Osteocyte (in vitro differentiated cells): Measurements from ENCODE around the gene CIART. TPM values are rescaled to one million over a fixed set of nuclear protein-coding genes. Genes with fewer than 3 reads are reported as not detected.
A peak's percentile ranks its signal among the peaks of the same experiment; 100 is the strongest.
"Not testable (repeated sequence)": the region's sequence is repeated elsewhere in the genome, so short reads cannot be mapped to it uniquely, and the experiment has no call there.

Experiments
- DNase-seq: peaks from one replicate; pipeline ENCODE4 v3.0.0; 2021; ENCODE audit warnings: mixed read lengths; ENCODE audit not compliant: unreplicated experiment; ENCODE audit errors: extremely low spot score
- H3K27ac Mint-ChIP-seq: one replicate; pipeline ENCODE4 v1.8.0; 2021; ENCODE audit warnings: mild to moderate bottlenecking, mixed read lengths; ENCODE audit not compliant: unreplicated experiment
- H3K27me3 Mint-ChIP-seq: one replicate; pipeline ENCODE4 v1.8.0; 2021; ENCODE audit warnings: mixed read lengths; ENCODE audit not compliant: unreplicated experiment
- H3K36me3 Mint-ChIP-seq: one replicate; pipeline ENCODE4 v1.8.0; 2021; ENCODE audit warnings: mixed read lengths; ENCODE audit not compliant: unreplicated experiment
- H3K4me1 Mint-ChIP-seq: one replicate; pipeline ENCODE4 v1.8.0; 2021; ENCODE audit warnings: mixed read lengths; ENCODE audit not compliant: unreplicated experiment
- H3K4me3 Mint-ChIP-seq: one replicate; pipeline ENCODE4 v1.8.0; 2021; ENCODE audit warnings: mild to moderate bottlenecking, moderate library complexity, mixed read lengths; ENCODE audit not compliant: unreplicated experiment
- H3K9me3 Mint-ChIP-seq: one replicate; pipeline ENCODE4 v1.8.0; 2021; ENCODE audit warnings: mixed read lengths; ENCODE audit not compliant: unreplicated experiment
- total RNA-seq: library from RNA; stranded (reverse); gene quantifications from 2 replicates; pipeline ENCODE4 v1.2.1, GENCODE V29; 2021
- TF ChIP-seq, protein P1 (sequence below): fragments of 200-600 bp; sonication (generic); IDR thresholded peaks from 2 replicates; pipeline ENCODE4 v1.5.0; 2021; ENCODE audit warnings: antibody characterized with exemption, mild to moderate bottlenecking, moderate library complexity

CIART gene
- total RNA-seq, 1 donor from 2014 or later, result 5.3 TPM

DNA sequence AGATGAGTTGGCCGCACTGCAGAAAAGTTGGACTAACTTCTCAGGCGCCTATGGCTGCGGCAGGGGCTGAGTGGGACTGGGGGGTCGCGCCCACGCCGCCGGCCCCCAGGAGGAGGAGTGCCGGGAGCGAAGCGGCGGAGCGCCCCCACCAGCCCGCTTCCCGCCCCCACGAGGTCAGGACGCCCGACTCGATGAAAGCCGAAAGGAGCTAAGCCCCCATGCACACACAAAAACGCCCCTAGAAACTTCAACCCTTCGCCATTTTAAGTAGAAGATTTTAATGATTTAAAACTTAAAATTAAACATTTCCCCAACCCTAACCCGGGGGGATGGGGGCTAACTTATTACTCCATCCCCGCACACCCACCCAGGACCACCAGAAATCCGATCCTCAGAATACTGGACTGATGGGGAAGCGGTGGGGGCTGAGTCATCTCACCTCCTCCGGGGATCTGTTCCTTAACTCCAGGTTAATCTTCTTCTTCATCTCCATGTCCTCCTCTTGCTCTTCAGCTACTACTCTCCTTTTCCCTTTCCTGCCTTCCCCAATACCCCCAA lies 47.0 kb upstream of the CIART start:
- Mint-ChIP-seq H3K27me3 (no peaks in the 10 kb centered on the region), H3K36me3 (no peaks in the 10 kb centered on the region), H3K9me3 (no peaks in the 10 kb centered on the region), H3K27ac (no peak overlapping the region), H3K4me3 (no peak overlapping the region), H3K4me1 (peaks cover 19% of the 10 kb centered on the region)
- TF ChIP-seq, protein P1, sequence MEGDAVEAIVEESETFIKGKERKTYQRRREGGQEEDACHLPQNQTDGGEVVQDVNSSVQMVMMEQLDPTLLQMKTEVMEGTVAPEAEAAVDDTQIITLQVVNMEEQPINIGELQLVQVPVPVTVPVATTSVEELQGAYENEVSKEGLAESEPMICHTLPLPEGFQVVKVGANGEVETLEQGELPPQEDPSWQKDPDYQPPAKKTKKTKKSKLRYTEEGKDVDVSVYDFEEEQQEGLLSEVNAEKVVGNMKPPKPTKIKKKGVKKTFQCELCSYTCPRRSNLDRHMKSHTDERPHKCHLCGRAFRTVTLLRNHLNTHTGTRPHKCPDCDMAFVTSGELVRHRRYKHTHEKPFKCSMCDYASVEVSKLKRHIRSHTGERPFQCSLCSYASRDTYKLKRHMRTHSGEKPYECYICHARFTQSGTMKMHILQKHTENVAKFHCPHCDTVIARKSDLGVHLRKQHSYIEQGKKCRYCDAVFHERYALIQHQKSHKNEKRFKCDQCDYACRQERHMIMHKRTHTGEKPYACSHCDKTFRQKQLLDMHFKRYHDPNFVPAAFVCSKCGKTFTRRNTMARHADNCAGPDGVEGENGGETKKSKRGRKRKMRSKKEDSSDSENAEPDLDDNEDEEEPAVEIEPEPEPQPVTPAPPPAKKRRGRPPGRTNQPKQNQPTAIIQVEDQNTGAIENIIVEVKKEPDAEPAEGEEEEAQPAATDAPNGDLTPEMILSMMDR, result no peak
- DNase-seq, result no peak

DNA sequence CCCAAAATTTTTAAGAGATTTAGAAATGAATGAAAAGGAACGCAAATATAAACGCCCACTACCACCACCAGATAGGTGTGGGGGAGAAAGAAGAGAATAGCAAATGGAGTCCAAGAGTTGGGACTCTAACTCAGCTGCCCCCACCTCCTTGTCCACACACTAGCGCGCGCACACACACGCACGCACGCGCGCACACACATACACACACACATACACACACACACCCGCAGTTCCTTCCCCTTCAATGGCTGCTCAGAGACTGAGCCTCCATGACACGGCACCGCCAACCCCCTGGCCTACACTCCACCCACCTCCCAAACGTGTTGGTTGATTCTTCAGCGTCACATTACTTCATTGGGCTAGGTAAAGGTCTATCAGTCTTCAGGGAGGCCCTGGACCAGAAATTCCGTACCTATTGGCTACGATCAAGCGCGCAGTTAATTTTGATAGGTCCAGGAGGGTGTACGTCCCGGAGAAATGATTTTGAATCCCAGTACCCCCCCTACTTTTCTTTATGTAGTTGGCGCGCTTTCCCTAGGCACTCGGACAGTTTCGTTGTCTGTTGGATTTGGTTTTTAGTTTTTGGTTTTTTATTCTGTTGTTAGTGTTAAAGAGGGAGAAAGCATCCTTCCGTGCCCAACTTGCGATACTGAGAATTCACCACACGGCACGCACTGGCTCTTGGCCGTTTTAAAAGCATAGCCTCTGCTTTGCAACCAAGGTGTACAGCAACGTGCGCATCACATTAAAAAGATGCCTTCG lies 46.3 kb upstream of the CIART start, which contains the start of gene ANP32E:
ANP32E (minus strand) TSS at position 261 of the 762 bp plus-strand sequence. CDS start 326 bp downstream, outside the sequence.
- H3K4me3 Mint-ChIP-seq, result no peak within 1 kb of the TSS
- TF ChIP-seq, protein P1, result peak; percentile 16

DNA sequence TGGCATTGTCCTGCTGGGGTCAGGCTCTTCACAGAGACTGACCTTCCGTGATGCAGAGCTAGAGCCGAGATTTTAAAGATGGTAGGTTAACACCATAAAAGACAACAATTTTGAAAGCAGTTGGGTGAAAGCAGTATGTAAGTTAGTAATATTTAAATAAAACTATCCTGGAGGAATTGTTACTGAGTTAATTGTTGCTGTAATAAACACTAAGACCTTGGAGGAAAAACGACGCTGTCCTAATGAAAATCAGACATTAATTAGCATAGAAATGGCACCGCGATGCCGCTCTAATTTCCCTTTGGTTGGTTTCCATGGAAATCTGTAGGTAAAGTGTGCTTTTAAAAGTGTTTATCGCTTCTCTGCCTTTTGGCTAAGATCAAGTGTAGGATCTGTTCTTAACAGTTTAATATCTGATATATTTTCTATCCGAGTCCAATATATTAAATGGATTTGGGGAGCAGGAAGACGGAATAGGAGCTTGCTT lies 45.7 kb upstream of the CIART start:
- TF ChIP-seq, protein P1, result no peak
- H3K36me3 Mint-ChIP-seq, result no peaks in the 10 kb centered on the region
- H3K4me3 Mint-ChIP-seq, result no peak overlapping the region
- DNase-seq, result no peak
- peaks cover 19% of the 10 kb centered on the region for H3K4me1 Mint-ChIP-seq
- no peaks in the 10 kb centered on the region for H3K9me3 Mint-ChIP-seq
- no peaks in the 10 kb centered on the region for H3K27me3 Mint-ChIP-seq
- H3K27ac Mint-ChIP-seq, result no peak overlapping the region

More for the DNA sequence above, 46.3 kb upstream of the CIART start, which contains the start of gene ANP32E:
- Mint-ChIP-seq H3K4me1 (peaks cover 19% of the 10 kb centered on the region), H3K9me3 (no peaks in the 10 kb centered on the region), H3K36me3 (no peaks in the 10 kb centered on the region), H3K27me3 (no peaks in the 10 kb centered on the region), H3K27ac (no peak within 1 kb of the TSS)
- peak; percentile 97 for DNase-seq

DNA sequence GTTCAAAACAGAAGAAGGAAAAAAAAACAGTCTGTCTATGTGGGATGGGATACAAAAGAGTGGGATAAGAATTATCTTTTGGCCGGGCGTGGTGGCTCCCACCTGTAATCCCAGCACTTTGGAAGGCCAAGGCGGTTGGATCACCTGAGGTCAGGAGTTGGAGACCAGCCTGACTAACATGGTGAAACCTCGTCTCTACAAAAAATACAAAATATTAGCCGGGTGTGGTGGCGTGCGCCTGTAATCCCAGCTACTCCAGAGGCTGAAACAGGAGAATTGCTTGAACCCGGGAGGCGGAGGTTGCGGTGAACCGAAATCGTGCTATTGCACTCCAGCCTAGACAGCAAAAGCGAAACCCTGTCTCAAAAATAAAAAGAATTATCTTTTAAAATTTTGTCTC lies 45.2 kb upstream of the CIART start:
- H3K27ac Mint-ChIP-seq, H3K36me3 Mint-ChIP-seq, H3K9me3 Mint-ChIP-seq, H3K4me3 Mint-ChIP-seq, H3K27me3 Mint-ChIP-seq: not testable (repeated sequence)
- H3K4me1 Mint-ChIP-seq, result peaks cover 19% of the 10 kb centered on the region
- peak; percentile 15 for DNase-seq

DNA sequence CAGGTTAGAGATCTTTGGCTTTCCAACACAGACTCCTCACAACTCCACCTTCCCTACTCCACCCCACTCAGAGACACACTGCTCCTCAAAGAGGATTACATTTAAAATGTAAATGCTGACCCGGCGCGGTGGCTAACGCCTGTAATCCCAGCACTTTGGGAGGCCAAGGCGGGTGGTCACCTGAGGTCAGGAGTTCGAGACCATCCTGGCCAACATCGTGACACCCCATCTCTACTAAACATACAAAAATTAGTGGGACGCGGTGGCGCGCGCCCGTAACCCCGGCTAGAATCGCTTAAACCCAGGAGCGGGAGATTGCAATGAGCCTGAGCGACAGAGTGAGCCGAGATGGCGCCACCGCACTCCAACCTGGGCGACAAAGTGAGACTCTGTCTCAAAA lies 44.6 kb upstream of the CIART start:
- H3K27ac Mint-ChIP-seq, result no peak overlapping the region
- H3K27me3 Mint-ChIP-seq, result no peaks in the 10 kb centered on the region
- H3K36me3 Mint-ChIP-seq, result no peaks in the 10 kb centered on the region
- H3K4me1 Mint-ChIP-seq, result peaks cover 18% of the 10 kb centered on the region
- H3K9me3 Mint-ChIP-seq, result no peaks in the 10 kb centered on the region
- no peak overlapping the region for H3K4me3 Mint-ChIP-seq
- peak; percentile 46 for DNase-seq
- TF ChIP-seq, protein P1, result no peak
